ENCODE results near the gene RREB1. TPM values are rescaled to one million over a fixed set of nuclear protein-coding genes. Genes with fewer than 3 reads are reported as not detected.

The RREB1 gene
- total and polyA plus RNA-seq, 3 donors from 2014 or later = 30.0 to 79.2 (median 75.0) TPM

DNA sequence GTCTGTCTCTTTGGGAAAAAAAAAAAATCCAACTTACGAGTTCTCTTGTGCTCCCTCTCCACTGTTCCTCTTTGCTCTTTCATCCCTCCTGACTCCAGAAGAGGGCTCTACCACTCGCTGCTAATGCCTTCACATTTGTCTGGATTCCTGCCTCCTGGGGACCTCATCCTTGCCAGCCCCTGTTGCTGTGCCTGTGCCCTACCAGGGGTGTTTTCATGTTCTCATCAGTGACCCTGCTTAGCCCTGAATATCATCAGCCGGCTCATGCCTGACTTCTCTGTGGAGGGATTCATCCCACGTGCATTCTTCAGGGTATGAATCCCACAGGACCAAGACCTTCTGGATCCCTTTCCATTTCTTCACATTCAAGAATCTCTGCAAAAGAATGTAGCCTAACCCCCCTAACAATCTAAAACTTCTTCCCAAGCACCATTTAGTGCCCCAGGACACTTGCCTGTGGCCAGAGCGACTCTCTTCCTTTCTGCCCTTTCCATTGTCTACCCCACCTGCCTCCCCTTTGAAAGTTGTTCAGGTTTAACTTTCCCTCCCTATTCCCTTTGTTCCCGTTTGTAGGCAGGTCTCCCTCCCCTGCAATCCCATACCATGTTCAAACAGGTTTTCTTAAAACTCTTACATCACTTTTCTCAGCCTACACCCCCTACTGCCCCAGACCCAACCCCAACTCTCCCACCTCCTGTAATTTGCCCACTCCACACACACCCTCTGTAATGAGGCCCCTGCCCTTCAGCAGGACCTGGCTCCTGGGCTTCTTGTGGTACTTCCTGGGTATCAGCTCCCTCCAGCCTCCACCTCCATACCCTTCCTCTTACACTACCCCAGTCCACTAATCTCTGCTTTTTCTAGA is 50.2 kb downstream of the RREB1 start:
- Histone ChIP-seq H3K4me3 (no peak overlapping the region), H3K9me3 (no peaks in the 10 kb centered on the region), H3K36me3 (ENCODE audit: low read depth, missing control alignments) (no peaks in the 10 kb centered on the region), H3K4me1 (peaks cover 18% of the 10 kb centered on the region), H3K27ac (no peak overlapping the region), H3K27me3 (no peaks in the 10 kb centered on the region)
- no peak for DNase-seq
- intact Hi-C loops (cut with DNase I; ENCODE audit: low total_unique reads) = no loop called here
- 71 to 77% methylated on average over 6 of the region's 6 CpGs for WGBS, 2 donors
- no peak for TF ChIP-seq POLR2A (IDR thresholded peaks at IDR 0.05)
- TF ChIP-seq, protein P1, sequence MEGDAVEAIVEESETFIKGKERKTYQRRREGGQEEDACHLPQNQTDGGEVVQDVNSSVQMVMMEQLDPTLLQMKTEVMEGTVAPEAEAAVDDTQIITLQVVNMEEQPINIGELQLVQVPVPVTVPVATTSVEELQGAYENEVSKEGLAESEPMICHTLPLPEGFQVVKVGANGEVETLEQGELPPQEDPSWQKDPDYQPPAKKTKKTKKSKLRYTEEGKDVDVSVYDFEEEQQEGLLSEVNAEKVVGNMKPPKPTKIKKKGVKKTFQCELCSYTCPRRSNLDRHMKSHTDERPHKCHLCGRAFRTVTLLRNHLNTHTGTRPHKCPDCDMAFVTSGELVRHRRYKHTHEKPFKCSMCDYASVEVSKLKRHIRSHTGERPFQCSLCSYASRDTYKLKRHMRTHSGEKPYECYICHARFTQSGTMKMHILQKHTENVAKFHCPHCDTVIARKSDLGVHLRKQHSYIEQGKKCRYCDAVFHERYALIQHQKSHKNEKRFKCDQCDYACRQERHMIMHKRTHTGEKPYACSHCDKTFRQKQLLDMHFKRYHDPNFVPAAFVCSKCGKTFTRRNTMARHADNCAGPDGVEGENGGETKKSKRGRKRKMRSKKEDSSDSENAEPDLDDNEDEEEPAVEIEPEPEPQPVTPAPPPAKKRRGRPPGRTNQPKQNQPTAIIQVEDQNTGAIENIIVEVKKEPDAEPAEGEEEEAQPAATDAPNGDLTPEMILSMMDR (IDR thresholded peaks at IDR 0.05) = no peak

DNA sequence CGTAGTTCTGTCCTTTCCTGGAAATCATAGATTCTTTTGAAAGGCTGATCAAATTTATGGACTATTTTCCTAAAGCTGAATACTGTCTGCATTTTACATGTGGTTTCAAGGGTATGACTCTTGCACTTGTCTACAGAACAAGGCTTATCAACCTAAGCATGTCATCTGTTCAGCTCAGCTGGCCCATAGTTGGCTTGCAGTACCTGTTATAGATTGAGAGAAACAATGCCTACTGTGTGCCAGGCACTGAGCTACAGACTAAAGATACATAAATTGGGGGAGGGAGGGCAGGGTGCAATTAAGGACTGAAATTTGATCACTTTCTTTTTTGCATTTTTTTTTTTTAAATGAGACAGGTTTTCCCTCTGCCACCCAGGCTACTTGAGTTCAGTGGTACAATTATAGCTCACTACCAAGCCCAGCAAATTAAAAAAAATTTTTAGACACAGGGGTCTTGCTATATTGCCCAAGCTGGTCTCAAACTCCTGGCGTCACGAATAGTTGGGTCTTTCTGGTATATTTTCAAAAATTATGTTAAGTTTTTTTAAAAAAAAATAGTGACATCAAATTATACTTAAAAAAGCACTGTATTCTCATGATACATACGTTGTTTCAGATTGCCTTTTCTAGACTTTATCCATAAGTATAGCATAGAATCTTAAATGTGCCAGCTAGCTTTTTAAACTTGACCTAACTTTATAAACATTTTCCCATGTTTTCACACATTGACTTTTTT is 52.2 kb downstream of the RREB1 start:
- no peak for TF ChIP-seq POLR2A (IDR thresholded peaks at IDR 0.05)
- TF ChIP-seq, protein P1 (IDR thresholded peaks at IDR 0.05) = no peak
- H3K36me3 ChIP-seq (ENCODE audit: low read depth, missing control alignments) = no peaks in the 10 kb centered on the region
- 92 to 93% methylated on average over 4 of the region's 4 CpGs for WGBS, 2 donors
- peaks cover 26% of the 10 kb centered on the region for H3K4me1 ChIP-seq
- intact Hi-C loops (cut with DNase I; ENCODE audit: low total_unique reads) = no loop called here
- no peaks in the 10 kb centered on the region for H3K27me3 ChIP-seq
- H3K27ac ChIP-seq = no peak overlapping the region
- H3K4me3 ChIP-seq = no peak overlapping the region
- H3K9me3 ChIP-seq = no peaks in the 10 kb centered on the region
- no peak for DNase-seq

DNA sequence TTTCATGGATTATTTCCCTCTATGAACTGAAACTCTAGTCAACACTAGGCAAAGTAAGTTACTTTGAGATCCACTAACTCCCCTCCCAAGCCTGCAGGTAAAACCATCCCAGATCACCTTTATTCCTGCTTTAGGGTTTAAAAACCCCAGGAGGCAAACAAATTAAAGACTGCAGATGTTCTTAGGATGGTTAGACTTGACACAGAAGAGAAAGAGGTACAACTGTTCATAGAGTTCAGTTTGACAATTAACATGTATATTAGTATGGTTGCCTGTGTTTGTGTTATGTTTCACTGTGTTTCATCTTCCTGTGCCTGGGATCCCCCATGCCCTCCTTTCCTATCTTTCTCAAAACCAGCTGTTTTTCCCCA is 53.5 kb downstream of the RREB1 start:
- intact Hi-C loops (cut with DNase I; ENCODE audit: low total_unique reads) = no loop called here
- DNase-seq = no peak
- Histone ChIP-seq H3K27ac (no peak overlapping the region), H3K36me3 (ENCODE audit: low read depth, missing control alignments) (no peaks in the 10 kb centered on the region), H3K4me3 (no peak overlapping the region), H3K4me1 (peaks cover 26% of the 10 kb centered on the region), H3K9me3 (no peaks in the 10 kb centered on the region), H3K27me3 (no peaks in the 10 kb centered on the region)
- TF ChIP-seq, protein P1 (IDR thresholded peaks at IDR 0.05) = no peak
- no peak for TF ChIP-seq POLR2A (IDR thresholded peaks at IDR 0.05)

DNA sequence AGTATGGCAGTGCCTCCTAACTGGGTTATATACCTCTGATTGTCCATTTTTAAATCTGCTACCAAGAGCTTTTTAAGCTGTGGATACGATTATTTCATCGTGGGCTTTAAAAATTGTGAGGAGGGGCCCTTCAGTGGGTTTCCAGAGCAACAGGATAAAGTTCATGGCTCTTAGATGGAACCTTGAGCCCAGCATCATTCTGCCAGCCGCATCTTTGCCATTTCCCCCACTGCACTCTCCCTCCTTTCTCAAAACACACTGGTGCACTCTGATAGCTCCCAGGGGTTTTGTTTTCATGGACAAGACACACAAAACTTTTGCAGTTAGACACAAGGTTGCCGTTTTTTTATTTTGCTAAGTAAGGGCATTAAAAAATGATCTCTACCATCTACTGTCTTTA is 54.1 kb downstream of the RREB1 start:
- Histone ChIP-seq H3K27ac (no peak overlapping the region), H3K9me3 (no peaks in the 10 kb centered on the region), H3K36me3 (ENCODE audit: low read depth, missing control alignments) (no peaks in the 10 kb centered on the region), H3K4me1 (peaks cover 26% of the 10 kb centered on the region), H3K4me3 (no peak overlapping the region), H3K27me3 (no peaks in the 10 kb centered on the region)
- intact Hi-C loops (cut with DNase I; ENCODE audit: low total_unique reads) = no loop called here
- WGBS, 2 donors = 60 to 66% methylated on average over 4 of the region's 4 CpGs
- no peak for DNase-seq
- no peak for TF ChIP-seq POLR2A (IDR thresholded peaks at IDR 0.05)
- TF ChIP-seq, protein P1 (IDR thresholded peaks at IDR 0.05) = no peak

All from testis (tissue), 3 donors.